GM12892 (cell line): Measurements from ENCODE around the gene S100A5.

Experiments used
- POLR2A ChIP-seq: IDR thresholded peaks from 2 replicates; pipeline ENCODE4 v1.6.1; 2011; ENCODE audit warnings: low read depth, low read length, control low read depth
- POLR2AphosphoS5 ChIP-seq: IDR thresholded peaks from 2 replicates; pipeline ENCODE4 v1.6.1; 2011; ENCODE audit warnings: low read depth, low read length, control low read depth
- TAF1 ChIP-seq: IDR thresholded peaks from 2 replicates; pipeline ENCODE4 v1.6.1; 2011; ENCODE audit warnings: low read depth, mild to moderate bottlenecking, control low read depth, low read length, borderline replicate concordance

- TF ChIP-seq POLR2AphosphoS5 (no peak), POLR2A (no peak), TAF1 (no peak)
These were observed 38.2 kb upstream of the S100A5 start for GRCh38 chr1:153578936-153579335.
